HEK293 (cell line): ENCODE measurements around the gene MSANTD1.

Experiments used
- CTCF ChIA-PET: fragments of 350-600 bp; formaldehyde crosslinking; extraction: SDS; loops from one replicate; lab custom pipeline; 2021; ENCODE audit warnings: antibody characterized with exemption; lab: Yijun Ruan, JAX
- POLR2A ChIA-PET: fragments of 300-600 bp; formaldehyde crosslinking; extraction: SDS; loops from one replicate; lab custom pipeline; 2020; ENCODE audit warnings: antibody characterized with exemption, inconsistent platforms; lab: Yijun Ruan, JAX
- H3K27ac ChIP-seq: fragments of 200-500 bp; sonication (Bioruptor generic); 2 replicates; pipeline ENCODE4 v1.5.1; 2014; ENCODE audit warnings: low read depth, low read length, control low read depth, inconsistent platforms; ENCODE audit errors: extremely low read depth
- H3K36me3 ChIP-seq, 2 experiments: fragments of 200-500 bp in 1 of 2; sonication (Bioruptor generic) in 1 of 2; 1 replicate in 1 of 2; 2 replicates in 1 of 2; pipeline ENCODE4 v1.5.1; 2014 to 2017; ENCODE audit warnings: inconsistent platforms in 2 of 2, low read length in 2 of 2; ENCODE audit not compliant: control insufficient read depth in 2 of 2, insufficient read depth in 1 of 2
- H3K4me1 ChIP-seq: fragments of 200-500 bp; sonication (Bioruptor generic); 2 replicates; pipeline ENCODE4 v1.5.1; 2014; ENCODE audit warnings: mild to moderate bottlenecking, low read length, inconsistent platforms; ENCODE audit not compliant: control insufficient read depth, insufficient read depth
- H3K4me3 ChIP-seq: 2 replicates; pipeline ENCODE4 v1.5.1; 2011; ENCODE audit warnings: low read depth, mild to moderate bottlenecking, control low read depth, low read length, moderate library complexity
- H3K9me3 ChIP-seq: fragments of 200-500 bp; sonication (Bioruptor generic); 2 replicates; pipeline ENCODE4 v1.5.1; 2014; ENCODE audit warnings: low read depth, low read length, inconsistent platforms; ENCODE audit not compliant: control insufficient read depth, insufficient read depth
- BCL11A ChIP-seq: fragments of 450-650 bp; formaldehyde crosslinking; IDR thresholded peaks from 2 replicates; pipeline ENCODE4 v1.5.1; 2016; ENCODE audit warnings: low read depth, missing biosample characterization, missing genetic modification characterization
- GLIS1 ChIP-seq: fragments of 450-650 bp; formaldehyde crosslinking; IDR thresholded peaks from 2 replicates; pipeline ENCODE4 v1.5.1; 2016; ENCODE audit warnings: missing biosample characterization, missing genetic modification characterization
- SP3 ChIP-seq: fragments of 450-650 bp; formaldehyde crosslinking; IDR thresholded peaks from 2 replicates; pipeline ENCODE4 v1.5.1; 2016; ENCODE audit warnings: missing biosample characterization, missing genetic modification characterization
- ZBTB21 ChIP-seq: fragments of 450-650 bp; formaldehyde crosslinking; IDR thresholded peaks from 2 replicates; pipeline ENCODE4 v1.5.1; 2017; ENCODE audit warnings: missing biosample characterization, missing genetic modification characterization
- ZNF157 ChIP-seq: fragments of 450-650 bp; formaldehyde crosslinking; IDR thresholded peaks from 2 replicates; pipeline ENCODE4 v1.5.1; 2016; ENCODE audit warnings: missing biosample characterization, missing genetic modification characterization
- ZNF202 ChIP-seq: fragments of 450-650 bp; formaldehyde crosslinking; IDR thresholded peaks from 2 replicates; pipeline ENCODE4 v1.5.1; 2016; ENCODE audit warnings: missing biosample characterization, missing genetic modification characterization, borderline replicate concordance
- ZNF223 ChIP-seq: fragments of 450-650 bp; formaldehyde crosslinking; IDR thresholded peaks from 2 replicates; pipeline ENCODE4 v1.5.1; 2016; ENCODE audit warnings: missing biosample characterization, missing genetic modification characterization
- ZNF311 ChIP-seq: fragments of 450-650 bp; formaldehyde crosslinking; IDR thresholded peaks from 2 replicates; pipeline ENCODE4 v1.5.1; 2017; ENCODE audit warnings: missing biosample characterization, missing genetic modification characterization, borderline replicate concordance
- ZNF404 ChIP-seq: fragments of 450-650 bp; formaldehyde crosslinking; IDR thresholded peaks from 2 replicates; pipeline ENCODE4 v1.5.1; 2017; ENCODE audit warnings: missing biosample characterization, missing genetic modification characterization
- ZNF416 ChIP-seq: fragments of 450-650 bp; formaldehyde crosslinking; IDR thresholded peaks from 2 replicates; pipeline ENCODE4 v1.5.1; 2016; ENCODE audit warnings: missing biosample characterization, missing genetic modification characterization
- ZNF530 ChIP-seq: fragments of 450-650 bp; formaldehyde crosslinking; IDR thresholded peaks from 2 replicates; pipeline ENCODE4 v1.5.1; 2016; ENCODE audit warnings: low read depth, missing biosample characterization, missing genetic modification characterization
- ZNF548 ChIP-seq: fragments of 450-650 bp; formaldehyde crosslinking; IDR thresholded peaks from 2 replicates; pipeline ENCODE4 v1.5.1; 2016; ENCODE audit warnings: missing biosample characterization, missing genetic modification characterization
- ZNF660 ChIP-seq: fragments of 450-650 bp; IDR thresholded peaks from 2 replicates; pipeline ENCODE4 v1.5.1; 2018; ENCODE audit warnings: missing biosample characterization, mild to moderate bottlenecking, missing genetic modification characterization
- ZSCAN30 ChIP-seq: fragments of 450-650 bp; IDR thresholded peaks from 2 replicates; pipeline ENCODE4 v1.5.1; 2018; ENCODE audit warnings: missing biosample characterization, mild to moderate bottlenecking, missing genetic modification characterization, moderate library complexity
- TF ChIP-seq, protein P1 (sequence below): fragments of 450-650 bp; formaldehyde crosslinking; IDR thresholded peaks from 2 replicates; pipeline ENCODE4 v1.5.1; 2016; ENCODE audit warnings: missing biosample characterization, missing genetic modification characterization, low read depth
- TF ChIP-seq, protein P2 (sequence below): fragments of 450-650 bp; formaldehyde crosslinking; IDR thresholded peaks from 2 replicates; pipeline ENCODE4 v1.5.1; 2016; ENCODE audit warnings: missing biosample characterization, missing genetic modification characterization
- TF ChIP-seq, protein P3 (sequence below): fragments of 450-650 bp; formaldehyde crosslinking; IDR thresholded peaks from 2 replicates; pipeline ENCODE4 v1.5.1; 2016; ENCODE audit warnings: missing biosample characterization, missing genetic modification characterization
- TF ChIP-seq, protein P4 (sequence below): fragments of 450-650 bp; formaldehyde crosslinking; IDR thresholded peaks from 2 replicates; pipeline ENCODE4 v1.5.1; 2017; ENCODE audit warnings: missing biosample characterization, missing genetic modification characterization
- TF ChIP-seq, protein P5 (sequence below): fragments of 450-650 bp; formaldehyde crosslinking; IDR thresholded peaks from 2 replicates; pipeline ENCODE4 v1.5.1; 2016; ENCODE audit warnings: missing biosample characterization, missing genetic modification characterization

MSANTD1 gene

GRCh38 chr4:3249711-3250437 lies 915 bp downstream of the MSANTD1 start:
- ChIA-PET POLR2A (no interaction called here), CTCF (no interaction called here)
- H3K27ac ChIP-seq = no peak overlapping the region
- TF ChIP-seq ZNF548 (tag by site-specific recombination) (no peak), BCL11A (tag by site-specific recombination) (no peak)
- TF ChIP-seq, protein P1, sequence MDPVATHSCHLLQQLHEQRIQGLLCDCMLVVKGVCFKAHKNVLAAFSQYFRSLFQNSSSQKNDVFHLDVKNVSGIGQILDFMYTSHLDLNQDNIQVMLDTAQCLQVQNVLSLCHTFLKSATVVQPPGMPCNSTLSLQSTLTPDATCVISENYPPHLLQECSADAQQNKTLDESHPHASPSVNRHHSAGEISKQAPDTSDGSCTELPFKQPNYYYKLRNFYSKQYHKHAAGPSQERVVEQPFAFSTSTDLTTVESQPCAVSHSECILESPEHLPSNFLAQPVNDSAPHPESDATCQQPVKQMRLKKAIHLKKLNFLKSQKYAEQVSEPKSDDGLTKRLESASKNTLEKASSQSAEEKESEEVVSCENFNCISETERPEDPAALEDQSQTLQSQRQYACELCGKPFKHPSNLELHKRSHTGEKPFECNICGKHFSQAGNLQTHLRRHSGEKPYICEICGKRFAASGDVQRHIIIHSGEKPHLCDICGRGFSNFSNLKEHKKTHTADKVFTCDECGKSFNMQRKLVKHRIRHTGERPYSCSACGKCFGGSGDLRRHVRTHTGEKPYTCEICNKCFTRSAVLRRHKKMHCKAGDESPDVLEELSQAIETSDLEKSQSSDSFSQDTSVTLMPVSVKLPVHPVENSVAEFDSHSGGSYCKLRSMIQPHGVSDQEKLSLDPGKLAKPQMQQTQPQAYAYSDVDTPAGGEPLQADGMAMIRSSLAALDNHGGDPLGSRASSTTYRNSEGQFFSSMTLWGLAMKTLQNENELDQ (tag by site-specific recombination) = no peak
- no peaks in the 10 kb centered on the region for H3K9me3 ChIP-seq
- H3K4me3 ChIP-seq = no peak overlapping the region
- no peaks in the 10 kb centered on the region for H3K36me3 ChIP-seq
- no peaks in the 10 kb centered on the region for H3K4me1 ChIP-seq

DNA sequence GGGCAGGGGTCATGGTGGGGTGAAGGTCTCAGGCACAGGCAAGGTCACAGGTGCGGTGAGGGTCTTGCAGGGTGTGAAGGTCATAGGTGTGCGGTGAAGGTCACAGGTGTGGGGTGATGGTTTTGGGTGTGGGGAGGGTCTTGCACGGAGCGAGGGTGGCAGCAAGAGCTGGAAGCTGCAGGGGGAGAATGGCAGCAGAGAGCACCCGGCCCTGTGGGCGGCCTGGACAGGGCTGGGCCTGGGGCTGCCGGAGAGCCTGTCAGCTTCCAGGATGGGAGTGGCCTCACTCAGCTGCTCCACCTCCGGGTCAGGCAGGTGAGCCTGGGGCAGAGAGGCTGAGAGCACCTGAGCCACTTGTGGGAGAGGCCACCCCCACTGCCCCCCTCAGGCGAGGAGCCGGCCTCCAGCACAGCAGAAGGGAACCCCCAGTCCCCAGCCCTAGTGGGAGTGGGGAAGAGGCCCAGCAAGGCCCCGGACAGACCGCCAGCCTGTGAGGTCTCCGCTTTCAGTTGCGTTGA lies 1.5 kb downstream of the MSANTD1 start:
- H3K36me3 ChIP-seq = no peaks in the 10 kb centered on the region
- H3K4me3 ChIP-seq = no peak overlapping the region
- no peaks in the 10 kb centered on the region for H3K9me3 ChIP-seq
- TF ChIP-seq, protein P2, sequence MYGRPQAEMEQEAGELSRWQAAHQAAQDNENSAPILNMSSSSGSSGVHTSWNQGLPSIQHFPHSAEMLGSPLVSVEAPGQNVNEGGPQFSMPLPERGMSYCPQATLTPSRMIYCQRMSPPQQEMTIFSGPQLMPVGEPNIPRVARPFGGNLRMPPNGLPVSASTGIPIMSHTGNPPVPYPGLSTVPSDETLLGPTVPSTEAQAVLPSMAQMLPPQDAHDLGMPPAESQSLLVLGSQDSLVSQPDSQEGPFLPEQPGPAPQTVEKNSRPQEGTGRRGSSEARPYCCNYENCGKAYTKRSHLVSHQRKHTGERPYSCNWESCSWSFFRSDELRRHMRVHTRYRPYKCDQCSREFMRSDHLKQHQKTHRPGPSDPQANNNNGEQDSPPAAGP (tag by site-specific recombination) = no peak
- TF ChIP-seq ZNF404 (tag by site-specific recombination) (no peak), ZBTB21 (no peak), ZNF157 (tag by site-specific recombination) (no peak)
- TF ChIP-seq, protein P3, sequence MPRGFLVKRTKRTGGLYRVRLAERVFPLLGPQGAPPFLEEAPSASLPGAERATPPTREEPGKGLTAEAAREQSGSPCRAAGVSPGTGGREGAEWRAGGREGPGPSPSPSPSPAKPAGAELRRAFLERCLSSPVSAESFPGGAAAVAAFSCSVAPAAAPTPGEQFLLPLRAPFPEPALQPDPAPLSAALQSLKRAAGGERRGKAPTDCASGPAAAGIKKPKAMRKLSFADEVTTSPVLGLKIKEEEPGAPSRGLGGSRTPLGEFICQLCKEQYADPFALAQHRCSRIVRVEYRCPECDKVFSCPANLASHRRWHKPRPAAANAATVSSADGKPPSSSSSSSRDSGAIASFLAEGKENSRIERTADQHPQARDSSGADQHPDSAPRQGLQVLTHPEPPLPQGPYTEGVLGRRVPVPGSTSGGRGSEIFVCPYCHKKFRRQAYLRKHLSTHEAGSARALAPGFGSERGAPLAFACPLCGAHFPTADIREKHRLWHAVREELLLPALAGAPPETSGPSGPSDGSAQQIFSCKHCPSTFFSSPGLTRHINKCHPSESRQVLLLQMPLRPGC (tag by site-specific recombination) = no peak
- H3K4me1 ChIP-seq = no peaks in the 10 kb centered on the region
- POLR2A ChIA-PET = no interaction called here
- CTCF ChIA-PET = no interaction called here
- H3K27ac ChIP-seq = no peak overlapping the region

GRCh38 chr4:3250956-3251690 lies 2.2 kb downstream of the MSANTD1 start:
- ChIA-PET CTCF (no interaction called here), POLR2A (no interaction called here)
- Histone ChIP-seq H3K4me1 (no peaks in the 10 kb centered on the region), H3K9me3 (no peaks in the 10 kb centered on the region), H3K36me3 (no peaks in the 10 kb centered on the region), H3K4me3 (no peak overlapping the region), H3K27ac (no peak overlapping the region)
- TF ChIP-seq SP3 (tag by site-specific recombination) (no peak), ZNF311 (tag by site-specific recombination) (no peak), ZNF223 (tag by site-specific recombination) (no peak), ZNF416 (tag by site-specific recombination) (no peak), ZSCAN30 (tag by site-specific recombination) (no peak), ZNF530 (no peak), ZNF202 (tag by site-specific recombination) (no peak), GLIS1 (tag by site-specific recombination) (no peak), ZNF660 (no peak)
- TF ChIP-seq, protein P4, sequence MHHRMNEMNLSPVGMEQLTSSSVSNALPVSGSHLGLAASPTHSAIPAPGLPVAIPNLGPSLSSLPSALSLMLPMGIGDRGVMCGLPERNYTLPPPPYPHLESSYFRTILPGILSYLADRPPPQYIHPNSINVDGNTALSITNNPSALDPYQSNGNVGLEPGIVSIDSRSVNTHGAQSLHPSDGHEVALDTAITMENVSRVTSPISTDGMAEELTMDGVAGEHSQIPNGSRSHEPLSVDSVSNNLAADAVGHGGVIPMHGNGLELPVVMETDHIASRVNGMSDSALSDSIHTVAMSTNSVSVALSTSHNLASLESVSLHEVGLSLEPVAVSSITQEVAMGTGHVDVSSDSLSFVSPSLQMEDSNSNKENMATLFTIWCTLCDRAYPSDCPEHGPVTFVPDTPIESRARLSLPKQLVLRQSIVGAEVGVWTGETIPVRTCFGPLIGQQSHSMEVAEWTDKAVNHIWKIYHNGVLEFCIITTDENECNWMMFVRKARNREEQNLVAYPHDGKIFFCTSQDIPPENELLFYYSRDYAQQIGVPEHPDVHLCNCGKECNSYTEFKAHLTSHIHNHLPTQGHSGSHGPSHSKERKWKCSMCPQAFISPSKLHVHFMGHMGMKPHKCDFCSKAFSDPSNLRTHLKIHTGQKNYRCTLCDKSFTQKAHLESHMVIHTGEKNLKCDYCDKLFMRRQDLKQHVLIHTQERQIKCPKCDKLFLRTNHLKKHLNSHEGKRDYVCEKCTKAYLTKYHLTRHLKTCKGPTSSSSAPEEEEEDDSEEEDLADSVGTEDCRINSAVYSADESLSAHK (tag by site-specific recombination) = no peak
- TF ChIP-seq, protein P5, sequence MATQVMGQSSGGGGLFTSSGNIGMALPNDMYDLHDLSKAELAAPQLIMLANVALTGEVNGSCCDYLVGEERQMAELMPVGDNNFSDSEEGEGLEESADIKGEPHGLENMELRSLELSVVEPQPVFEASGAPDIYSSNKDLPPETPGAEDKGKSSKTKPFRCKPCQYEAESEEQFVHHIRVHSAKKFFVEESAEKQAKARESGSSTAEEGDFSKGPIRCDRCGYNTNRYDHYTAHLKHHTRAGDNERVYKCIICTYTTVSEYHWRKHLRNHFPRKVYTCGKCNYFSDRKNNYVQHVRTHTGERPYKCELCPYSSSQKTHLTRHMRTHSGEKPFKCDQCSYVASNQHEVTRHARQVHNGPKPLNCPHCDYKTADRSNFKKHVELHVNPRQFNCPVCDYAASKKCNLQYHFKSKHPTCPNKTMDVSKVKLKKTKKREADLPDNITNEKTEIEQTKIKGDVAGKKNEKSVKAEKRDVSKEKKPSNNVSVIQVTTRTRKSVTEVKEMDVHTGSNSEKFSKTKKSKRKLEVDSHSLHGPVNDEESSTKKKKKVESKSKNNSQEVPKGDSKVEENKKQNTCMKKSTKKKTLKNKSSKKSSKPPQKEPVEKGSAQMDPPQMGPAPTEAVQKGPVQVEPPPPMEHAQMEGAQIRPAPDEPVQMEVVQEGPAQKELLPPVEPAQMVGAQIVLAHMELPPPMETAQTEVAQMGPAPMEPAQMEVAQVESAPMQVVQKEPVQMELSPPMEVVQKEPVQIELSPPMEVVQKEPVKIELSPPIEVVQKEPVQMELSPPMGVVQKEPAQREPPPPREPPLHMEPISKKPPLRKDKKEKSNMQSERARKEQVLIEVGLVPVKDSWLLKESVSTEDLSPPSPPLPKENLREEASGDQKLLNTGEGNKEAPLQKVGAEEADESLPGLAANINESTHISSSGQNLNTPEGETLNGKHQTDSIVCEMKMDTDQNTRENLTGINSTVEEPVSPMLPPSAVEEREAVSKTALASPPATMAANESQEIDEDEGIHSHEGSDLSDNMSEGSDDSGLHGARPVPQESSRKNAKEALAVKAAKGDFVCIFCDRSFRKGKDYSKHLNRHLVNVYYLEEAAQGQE = no peak
